ENCODE measurements around the gene KDSR.

GRCh38 chr18:63313396-63313917 is 53.5 kb downstream of the KDSR start:
- TF ChIP-seq EZH2 (IDR thresholded peaks at IDR 0.05; ENCODE audit: low read length, missing control alignments) (no peak), CTCF (conservative IDR thresholded peaks at IDR 0.05 in 1 of 2, IDR thresholded peaks at IDR 0.05 in 1 of 2; ENCODE audit: low read depth in 1 of 2, low read length in 2 of 2) (no peak)

All from fibroblast of lung (primary cell).